Hepatocyte (in vitro differentiated cells): Measurements from ENCODE around the gene ATP6V1D. TPM values are rescaled to one million over a fixed set of nuclear protein-coding genes. Genes with fewer than 3 reads are reported as not detected.
A peak's percentile ranks its signal among the peaks of the same experiment; 100 is the strongest.

Experiments
- DNase-seq: peaks from one replicate; pipeline ENCODE4 v3.0.0-alpha.2; 2016; ENCODE audit warnings: low spot score
- H2AFZ ChIP-seq: fragments of 200-600 bp; sonication (generic); 2 replicates; pipeline ENCODE4 v1.6.0; 2016; ENCODE audit warnings: antibody characterized with exemption, mild to moderate bottlenecking
- H3K27ac ChIP-seq: fragments of 200-600 bp; sonication (generic); 2 replicates; pipeline ENCODE4 v1.5.1; 2016; ENCODE audit warnings: mild to moderate bottlenecking
- H3K27me3 ChIP-seq: fragments of 200-600 bp; sonication (generic); 2 replicates; pipeline ENCODE4 v1.6.1; 2016
- H3K36me3 ChIP-seq: fragments of 200-600 bp; sonication (generic); replicated peaks from 2 replicates; pipeline ENCODE4 v1.5.1; 2016; ENCODE audit warnings: low read depth; ENCODE audit not compliant: insufficient read depth
- H3K4me1 ChIP-seq: fragments of 200-600 bp; sonication (generic); 2 replicates; pipeline ENCODE4 v1.5.1; 2016; ENCODE audit warnings: mild to moderate bottlenecking, moderate library complexity; ENCODE audit not compliant: insufficient read depth
- H3K4me2 ChIP-seq: fragments of 200-600 bp; sonication (generic); 2 replicates; pipeline ENCODE4 v1.6.0; 2016
- H3K4me3 ChIP-seq: fragments of 200-600 bp; sonication (generic); 2 replicates; pipeline ENCODE4 v1.5.1; 2016; ENCODE audit warnings: mild to moderate bottlenecking
- H3K79me2 ChIP-seq: fragments of 200-600 bp; sonication (generic); 2 replicates; pipeline ENCODE4 v1.6.0; 2017; ENCODE audit warnings: mild to moderate bottlenecking
- H3K9me2 ChIP-seq: fragments of 200-600 bp; sonication (generic); replicated peaks from 2 replicates; pipeline ENCODE4 v1.6.0; 2017; ENCODE audit warnings: mild to moderate bottlenecking; ENCODE audit not compliant: insufficient read depth
- H3K9me3 ChIP-seq: fragments of 200-600 bp; sonication (generic); 2 replicates; pipeline ENCODE4 v1.5.1; 2016; ENCODE audit warnings: low read depth, mild to moderate bottlenecking
- H4K20me1 ChIP-seq: fragments of 200-600 bp; sonication (generic); 2 replicates; pipeline ENCODE4 v1.6.0; 2016; ENCODE audit warnings: mild to moderate bottlenecking; ENCODE audit not compliant: insufficient read depth, poor library complexity, severe bottlenecking
- EZH2 ChIP-seq: fragments of 200-600 bp; sonication (generic); IDR thresholded peaks from 2 replicates; pipeline ENCODE4 v1.6.1; 2016; ENCODE audit warnings: antibody characterized with exemption, mild to moderate bottlenecking, borderline replicate concordance
- EZH2phosphoT487 ChIP-seq: fragments of 200-600 bp; sonication (generic); IDR thresholded peaks from one replicate; pipeline ENCODE4 v1.6.1; 2018; ENCODE audit warnings: antibody characterized with exemption, mild to moderate bottlenecking, low read depth, moderate library complexity; ENCODE audit not compliant: unreplicated experiment, severe bottlenecking
- WGBS: methylation state at CpG from one replicate; pipeline ENCODE4 v1.1.6; 2016; ENCODE audit warnings: low lambda C conversion rate; ENCODE audit errors: missing lambda C conversion rate; 5-methylcytosine and 5-hydroxymethylcytosine counted together
- polyA plus RNA-seq: library from polyadenylated mRNA; unstranded; fragments of >200 nt; fragmentation: Nextera tagmentation; extraction: Ambion mirVana; gene quantifications from 2 replicates; pipeline ENCODE4 v1.2.1, GENCODE V29; 2016
- total RNA-seq: library from RNA; depleted of rRNA; stranded (reverse); fragments of >200 nt; gene quantifications from 2 replicates; pipeline ENCODE4 v1.2.3, GENCODE V29; 2014
- TF ChIP-seq, protein P1 (sequence below): fragments of 200-600 bp; sonication (generic); IDR thresholded peaks from 2 replicates; pipeline ENCODE4 v1.5.1; 2016; ENCODE audit warnings: antibody characterized with exemption, mild to moderate bottlenecking; ENCODE audit not compliant: poor library complexity

The ATP6V1D gene
- total and polyA plus RNA-seq, 2 experiments from 2014 or later, result 86.7 to 145 TPM

DNA sequence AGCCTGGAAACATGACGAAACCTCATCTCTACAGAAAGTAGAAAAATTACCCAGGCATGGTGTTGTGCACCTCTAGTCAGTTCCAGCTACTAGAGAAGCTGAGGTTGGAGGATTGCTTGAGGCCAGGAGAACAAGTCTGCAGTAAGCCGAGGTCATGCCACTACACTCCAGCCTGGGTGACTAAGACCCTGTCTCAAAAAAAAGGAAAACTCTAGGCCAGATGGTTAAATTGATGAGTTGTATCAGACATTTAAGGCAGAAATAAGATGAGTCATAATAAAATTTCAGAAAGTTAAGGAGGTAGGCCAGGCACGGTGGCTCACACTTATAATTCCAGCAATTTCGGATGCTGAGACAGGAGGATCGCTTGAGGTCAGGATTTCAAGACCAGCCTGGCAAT, 11.2 kb upstream of the ATP6V1D start:
- TF ChIP-seq, protein P1, sequence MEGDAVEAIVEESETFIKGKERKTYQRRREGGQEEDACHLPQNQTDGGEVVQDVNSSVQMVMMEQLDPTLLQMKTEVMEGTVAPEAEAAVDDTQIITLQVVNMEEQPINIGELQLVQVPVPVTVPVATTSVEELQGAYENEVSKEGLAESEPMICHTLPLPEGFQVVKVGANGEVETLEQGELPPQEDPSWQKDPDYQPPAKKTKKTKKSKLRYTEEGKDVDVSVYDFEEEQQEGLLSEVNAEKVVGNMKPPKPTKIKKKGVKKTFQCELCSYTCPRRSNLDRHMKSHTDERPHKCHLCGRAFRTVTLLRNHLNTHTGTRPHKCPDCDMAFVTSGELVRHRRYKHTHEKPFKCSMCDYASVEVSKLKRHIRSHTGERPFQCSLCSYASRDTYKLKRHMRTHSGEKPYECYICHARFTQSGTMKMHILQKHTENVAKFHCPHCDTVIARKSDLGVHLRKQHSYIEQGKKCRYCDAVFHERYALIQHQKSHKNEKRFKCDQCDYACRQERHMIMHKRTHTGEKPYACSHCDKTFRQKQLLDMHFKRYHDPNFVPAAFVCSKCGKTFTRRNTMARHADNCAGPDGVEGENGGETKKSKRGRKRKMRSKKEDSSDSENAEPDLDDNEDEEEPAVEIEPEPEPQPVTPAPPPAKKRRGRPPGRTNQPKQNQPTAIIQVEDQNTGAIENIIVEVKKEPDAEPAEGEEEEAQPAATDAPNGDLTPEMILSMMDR, result no peak
- TF ChIP-seq EZH2 (no peak), EZH2phosphoT487 (no peak)
- no peaks in the 10 kb centered on the region for H4K20me1 ChIP-seq
- DNase-seq, result no peak
- H3K9me3 ChIP-seq, result no peaks in the 10 kb centered on the region
- H3K4me1 ChIP-seq, result no peaks in the 10 kb centered on the region
- WGBS, result 97% methylated on average over 5 of the region's 5 CpGs
- H3K27me3 ChIP-seq, result no peaks in the 10 kb centered on the region
- H3K4me3 ChIP-seq, result no peak overlapping the region
- no peak overlapping the region for H3K27ac ChIP-seq
- peaks cover 31% of the 10 kb centered on the region for H3K79me2 ChIP-seq
- H3K9me2 ChIP-seq, result no peaks in the 10 kb centered on the region
- H3K36me3 ChIP-seq, result no peaks in the 10 kb centered on the region
- H3K4me2 ChIP-seq, result no peak overlapping the region
- no peak overlapping the region for H2AFZ ChIP-seq

DNA sequence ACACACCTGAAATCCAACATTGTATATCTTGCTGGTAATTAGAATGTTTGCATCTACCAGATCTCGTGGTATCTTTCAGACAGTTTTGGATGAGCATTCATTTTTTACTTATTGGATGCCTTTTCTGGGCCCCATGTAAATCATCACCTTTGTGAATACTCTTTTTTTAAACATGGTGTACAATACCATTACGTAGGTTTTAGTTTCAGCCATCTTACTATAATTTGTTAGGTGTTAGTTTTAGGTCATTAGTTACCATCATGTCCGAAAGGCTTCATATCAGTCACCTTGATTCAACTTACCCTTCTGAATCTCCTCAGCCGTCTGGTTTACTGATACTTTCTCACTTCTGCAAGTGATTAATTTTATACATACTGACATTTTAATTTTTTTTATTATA, 5.9 kb upstream of the ATP6V1D start:
- peaks cover 76% of the 10 kb centered on the region for H3K79me2 ChIP-seq
- peaks cover 13% of the 10 kb centered on the region for H3K4me1 ChIP-seq
- H2AFZ ChIP-seq, result no peak overlapping the region
- no peak for DNase-seq
- WGBS, result 95% methylated on average over 4 of the region's 4 CpGs
- H3K36me3 ChIP-seq, result no peaks in the 10 kb centered on the region
- H3K27me3 ChIP-seq, result no peaks in the 10 kb centered on the region
- H3K4me2 ChIP-seq, result no peak overlapping the region
- H3K9me3 ChIP-seq, result no peaks in the 10 kb centered on the region
- TF ChIP-seq EZH2phosphoT487 (no peak), EZH2 (no peak)
- TF ChIP-seq, protein P1, result no peak
- H3K27ac ChIP-seq, result no peak overlapping the region
- no peak overlapping the region for H3K4me3 ChIP-seq
- H3K9me2 ChIP-seq, result no peaks in the 10 kb centered on the region
- H4K20me1 ChIP-seq, result peaks cover 8% of the 10 kb centered on the region

DNA sequence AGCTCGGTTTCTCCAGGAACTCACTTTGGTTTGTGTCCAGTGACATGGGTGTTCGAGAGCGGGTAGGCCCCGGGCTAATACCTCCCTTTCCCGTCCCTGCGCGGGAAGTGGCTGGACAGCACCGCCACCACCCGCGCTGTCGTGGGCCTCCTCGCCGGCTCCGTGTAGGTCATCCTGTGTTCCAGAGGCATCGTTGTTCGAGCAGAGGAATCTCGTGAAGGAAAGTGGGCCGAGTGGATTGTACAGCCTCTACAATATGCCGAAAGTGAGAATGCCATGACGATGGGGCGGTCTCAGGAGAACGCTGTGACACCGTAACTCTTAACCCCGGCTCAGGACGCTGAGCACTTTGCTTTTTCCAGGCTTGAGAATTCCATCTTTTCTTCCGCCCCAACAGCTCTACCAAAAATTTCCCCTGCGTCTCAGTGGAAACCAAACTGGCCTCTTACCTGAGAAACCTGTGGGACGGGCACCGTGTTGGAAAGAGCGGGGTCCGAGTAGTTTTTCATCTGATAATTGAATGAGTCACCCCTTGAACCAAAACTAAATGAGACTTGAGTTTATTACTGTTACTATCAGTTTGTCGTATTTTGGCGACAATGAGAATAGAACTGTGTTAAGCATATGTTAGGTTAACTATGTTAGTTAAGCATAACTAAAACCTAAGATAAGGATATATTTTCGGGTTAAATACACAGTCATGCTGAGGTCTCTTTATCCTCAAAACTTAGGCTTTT, 1.0 kb upstream of the ATP6V1D start:
- Histone ChIP-seq H3K4me1 (peaks cover 30% of the 10 kb centered on the region), H3K4me3 (peak overlapping the region; percentile 48), H3K36me3 (no peaks in the 10 kb centered on the region), H3K27ac (peak overlapping the region; percentile 94), H3K9me2 (no peaks in the 10 kb centered on the region), H3K9me3 (no peaks in the 10 kb centered on the region), H3K27me3 (no peaks in the 10 kb centered on the region), H4K20me1 (peaks cover 8% of the 10 kb centered on the region), H2AFZ (peak overlapping the region; percentile 38), H3K79me2 (peaks cover 87% of the 10 kb centered on the region), H3K4me2 (peak overlapping the region; percentile 72)
- TF ChIP-seq, protein P1, result no peak
- no peak for TF ChIP-seq EZH2phosphoT487
- TF ChIP-seq EZH2, result no peak
- no peak for DNase-seq
- WGBS, result 5% methylated on average over 34 of the region's 34 CpGs
